HUDEP-2 (cell line): Measurements from ENCODE around the gene PA2G4.

Experiments
- DNase-seq, 76 experiments: peaks; one replicate each; lab custom pipeline; 2025; ENCODE audit not compliant: unreplicated experiment in 76 of 76; lab: John Stamatoyannopoulos, UW

The PA2G4 gene

DNA sequence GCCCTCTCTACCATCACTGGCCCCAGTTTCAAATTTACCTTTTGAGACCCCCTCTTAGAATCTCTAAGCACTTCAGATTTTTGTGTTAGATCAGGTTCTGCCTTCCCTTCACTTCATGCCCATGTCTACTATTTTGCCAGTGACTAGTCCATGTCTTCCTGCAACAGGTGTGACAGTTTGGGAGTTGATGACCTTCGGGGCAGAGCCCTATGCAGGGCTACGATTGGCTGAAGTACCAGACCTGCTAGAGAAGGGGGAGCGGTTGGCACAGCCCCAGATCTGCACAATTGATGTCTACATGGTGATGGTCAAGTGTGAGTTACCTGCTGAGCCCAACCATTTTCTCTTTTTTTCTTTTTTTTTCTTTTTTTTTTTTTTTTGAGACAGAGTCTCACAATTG is 5.8 kb upstream of the PA2G4 start:
- DNase-seq, result no peak

GRCh38 chr12:56099787-56100186 is 4.6 kb upstream of the PA2G4 start:
- DNase-seq, result no peak

GRCh38 chr12:56101045-56101444 is 3.3 kb upstream of the PA2G4 start:
- DNase-seq, result no peak

DNA sequence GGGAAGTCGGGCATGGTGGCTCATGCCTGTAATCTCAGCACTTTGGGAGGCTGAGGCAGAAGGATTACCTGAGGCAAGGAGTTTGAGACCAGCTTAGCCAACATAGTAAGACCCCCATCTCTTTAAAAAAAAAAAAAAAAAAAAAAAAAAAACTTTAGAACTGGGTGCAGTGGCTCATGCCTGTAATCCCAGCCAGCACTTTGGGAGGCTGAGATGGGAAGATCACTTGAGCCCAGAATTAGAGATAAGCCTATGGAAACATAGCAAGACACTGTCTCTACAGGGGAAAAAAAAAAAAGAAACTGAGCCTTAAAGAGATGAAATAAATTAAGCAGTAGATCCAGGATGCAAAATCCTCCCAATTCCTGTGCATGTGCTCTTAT is 1.7 kb upstream of the PA2G4 start:
- DNase-seq, result no peak

DNA sequence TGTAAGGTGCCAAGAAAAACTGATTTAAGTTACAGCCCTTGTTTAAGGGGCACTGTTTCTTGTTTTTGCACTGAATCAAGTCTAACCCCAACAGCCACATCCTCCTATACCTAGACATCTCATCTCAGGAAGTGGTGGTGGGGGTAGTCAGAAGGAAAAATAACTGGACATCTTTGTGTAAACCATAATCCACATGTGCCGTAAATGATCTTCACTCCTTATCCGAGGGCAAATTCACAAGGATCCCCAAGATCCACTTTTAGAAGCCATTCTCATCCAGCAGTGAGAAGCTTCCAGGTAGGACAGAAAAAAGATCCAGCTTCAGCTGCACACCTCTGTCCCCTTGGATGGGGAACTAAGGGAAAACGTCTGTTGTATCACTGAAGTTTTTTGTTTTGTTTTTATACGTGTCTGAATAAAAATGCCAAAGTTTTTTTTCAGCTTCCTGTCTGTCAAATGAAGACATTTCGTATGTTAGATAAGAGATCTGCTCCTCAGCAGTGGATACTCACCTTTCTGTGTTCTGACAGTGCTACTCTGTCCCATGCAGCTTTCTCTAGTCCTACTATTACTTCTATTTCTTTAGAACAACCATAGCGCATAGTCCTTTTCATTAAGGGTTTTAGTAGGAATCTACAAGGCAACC is 1.2 kb upstream of the PA2G4 start:
- DNase-seq, result no peak

DNA sequence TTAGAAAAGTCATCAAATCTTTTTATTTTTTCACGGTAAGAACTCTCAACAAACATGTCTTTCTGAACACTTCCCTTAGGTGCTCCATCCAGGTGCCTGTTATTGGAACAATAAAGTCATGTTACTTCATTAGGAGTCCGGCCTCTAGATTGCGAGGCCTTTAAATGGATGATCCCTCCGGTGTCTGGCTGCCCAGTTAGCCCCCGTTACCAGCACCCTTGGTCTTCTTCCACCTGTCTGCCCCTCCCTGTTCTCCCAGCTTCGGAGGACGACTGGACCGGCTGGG is 593 bp upstream of the PA2G4 start:
- DNase-seq, result peak in 1 of 76 experiments; percentile 55

DNA sequence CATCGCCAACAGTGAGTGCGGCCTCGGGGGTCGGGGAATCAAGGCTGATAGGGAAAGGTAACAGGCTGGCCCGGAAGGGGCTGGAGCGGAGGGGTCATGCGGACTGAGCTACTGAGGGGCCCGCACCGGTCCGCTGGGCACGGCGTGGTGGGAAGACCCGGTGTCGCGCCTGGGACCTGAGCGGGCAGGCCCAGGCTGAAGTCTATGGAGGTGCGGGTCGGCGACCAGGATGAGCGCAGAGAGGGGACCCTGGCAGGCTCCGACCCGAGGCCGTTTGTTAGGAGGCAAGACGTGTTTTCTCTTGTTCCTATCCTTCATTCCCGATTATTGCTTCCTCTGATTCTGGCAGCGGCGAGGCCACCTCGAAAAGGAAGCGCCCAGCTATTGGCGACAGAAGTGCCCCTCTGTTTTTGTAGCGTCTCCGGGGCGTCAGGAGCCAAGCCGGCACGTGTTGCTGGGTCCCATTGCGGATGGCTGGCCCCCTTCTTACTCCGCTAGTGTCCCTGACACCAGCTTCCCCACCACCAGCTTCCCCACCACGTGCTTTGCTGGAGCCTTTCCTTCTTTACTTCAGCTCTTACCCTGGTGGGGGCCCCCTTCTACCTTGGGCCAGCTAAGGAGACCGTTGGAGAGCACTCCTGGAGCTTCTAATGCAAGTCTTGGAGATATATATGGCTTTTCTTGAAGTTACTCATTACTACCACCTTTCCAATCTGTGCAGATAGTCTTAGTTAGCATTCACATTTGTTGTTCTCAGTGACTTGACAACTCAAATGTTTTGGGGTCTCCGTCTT is 653 bp downstream of the PA2G4 start:
- DNase-seq, result peak in 23 of 76 experiments; percentile 6 to 53 (median 21)

- no peak for DNase-seq
Observed at GRCh38 chr12:56105609-56105902, 1.2 kb downstream of the PA2G4 start.

- DNase-seq, result peak in 29 of 76 experiments; percentile 11 to 70 (median 30)
Observed at GRCh38 chr12:56107242-56107641, 2.9 kb downstream of the PA2G4 start.

- no peak for DNase-seq
Observed at GRCh38 chr12:56110571-56110970, 6.2 kb downstream of the PA2G4 start.

- no peak for DNase-seq
Observed at GRCh38 chr12:56114084-56114483, 9.7 kb downstream of the PA2G4 start.

DNA sequence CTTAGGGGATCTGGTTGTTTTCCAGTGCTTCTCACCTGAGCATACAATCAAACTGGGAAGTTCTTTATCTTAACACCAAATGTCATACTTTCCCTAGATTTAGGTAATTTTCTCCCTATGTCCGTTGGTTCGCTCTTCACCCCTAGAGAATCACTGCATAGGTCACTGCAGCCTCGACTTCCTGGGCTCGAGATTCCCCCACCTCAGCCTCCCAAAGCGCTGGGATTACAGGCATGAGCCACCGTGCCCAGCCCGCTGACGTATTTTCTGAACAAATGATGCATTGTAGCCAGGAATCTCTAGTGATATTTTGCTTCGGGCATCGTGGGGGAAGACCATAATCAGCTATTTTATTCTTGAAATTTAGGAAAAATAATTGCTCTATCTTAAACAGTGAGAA is 11.0 kb downstream of the PA2G4 start:
- no peak for DNase-seq

DNA sequence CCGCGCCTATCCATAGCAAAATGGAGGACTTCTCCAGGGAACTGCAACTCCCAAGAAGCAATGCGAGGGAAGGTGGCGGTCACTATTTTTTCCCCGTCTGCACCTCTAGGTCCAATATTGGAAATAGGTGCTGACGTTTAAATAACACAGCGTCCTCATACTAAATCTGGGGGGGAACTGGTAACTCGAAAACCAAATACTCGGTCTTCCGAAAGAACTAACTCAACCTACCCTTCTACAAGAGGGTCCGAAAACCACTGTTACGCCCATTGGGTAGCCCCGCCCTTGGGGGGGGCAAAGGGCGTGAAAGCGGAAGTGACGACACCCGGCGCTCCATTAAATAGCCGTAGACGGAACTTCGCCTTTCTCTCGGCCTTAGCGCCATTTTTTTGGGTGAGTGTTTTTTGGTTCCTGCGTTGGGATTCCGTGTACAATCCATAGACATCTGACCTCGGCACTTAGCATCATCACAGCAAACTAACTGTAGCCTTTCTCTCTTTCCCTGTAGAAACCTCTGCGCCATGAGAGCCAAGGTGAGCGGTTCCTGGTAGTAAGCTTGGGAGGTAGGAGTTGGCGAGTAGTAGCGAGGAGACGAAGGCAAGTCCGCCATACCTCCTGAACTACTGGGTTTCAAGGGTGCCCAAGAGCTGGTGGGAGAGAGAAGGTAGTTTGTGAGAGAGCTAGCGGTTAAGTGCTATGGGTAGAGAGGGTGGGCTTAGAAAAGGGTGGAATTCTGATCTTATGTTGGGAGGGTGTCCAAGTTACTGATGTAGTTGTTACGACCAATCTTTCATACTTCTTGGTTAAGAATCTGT is 12.1 kb downstream of the PA2G4 start, which contains the start of gene RPL41:
RPL41 (plus strand) TSS at position 367 of the 815 bp plus-strand sequence.
- DNase-seq, result peak in 74 of 76 experiments; percentile 21 to 92 (median 84)

GRCh38 chr12:56117082-56117706 is 12.8 kb downstream of the PA2G4 start:
- peak in 3 of 76 experiments; percentile 7 to 48 (median 18) for DNase-seq

DNA sequence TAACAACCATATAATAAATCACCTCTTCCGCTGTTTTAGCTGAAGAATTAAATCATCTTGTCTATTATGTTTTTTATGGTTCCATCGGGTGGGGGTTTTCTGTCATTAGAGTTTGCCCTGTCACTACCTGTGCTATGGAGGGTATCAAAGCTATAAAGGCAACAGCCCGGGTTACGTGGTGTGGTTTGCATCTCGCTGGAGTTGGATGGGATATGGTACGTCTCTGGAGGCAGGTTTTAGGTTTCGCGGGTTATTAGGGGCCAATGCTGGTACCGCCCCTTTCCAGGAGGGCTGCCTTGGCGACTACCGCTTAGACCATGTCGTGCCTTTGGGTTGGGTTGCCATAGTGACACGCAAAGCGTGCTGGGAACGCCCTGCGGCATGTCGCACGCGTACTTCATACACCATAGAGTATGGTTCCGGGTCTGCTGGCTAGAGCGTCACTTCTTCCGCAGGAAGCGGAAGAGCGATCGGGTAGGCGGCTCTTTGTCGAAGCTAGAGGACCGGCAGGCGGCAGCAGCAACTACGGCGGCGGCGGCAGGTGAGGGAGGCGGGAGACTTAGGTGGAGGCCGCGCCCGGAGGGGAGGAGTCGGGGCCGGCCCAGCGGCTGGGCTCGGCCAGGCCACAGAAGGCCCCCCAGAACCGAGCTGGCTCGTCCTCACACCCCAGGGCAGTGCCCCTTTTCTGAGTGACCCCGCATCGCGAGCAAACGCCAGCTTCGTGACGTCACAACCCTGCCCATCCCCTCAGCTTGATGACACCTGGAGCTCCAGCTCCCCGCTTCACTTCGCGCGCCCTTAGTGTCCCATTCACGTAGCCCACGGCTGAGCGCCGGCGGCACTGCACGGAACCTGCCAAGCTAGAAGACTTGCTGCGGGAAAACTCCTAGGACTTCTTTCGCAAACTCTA is 13.7 kb downstream of the PA2G4 start, which contains the start of gene ZC3H10:
ZC3H10 (plus strand) TSS at position 489 of the 910 bp plus-strand sequence. CDS start 2,297 bp downstream, outside the sequence.
- DNase-seq, result peak; percentile 33 to 99 (median 97)

GRCh38 chr12:56118688-56119357 is 14.5 kb downstream of the PA2G4 start:
- DNase-seq, result peak in 2 of 76 experiments; percentile 42 to 44

- peak in 72 of 76 experiments; percentile 8 to 83 (median 52) for DNase-seq
Observed at GRCh38 chr12:56119361-56119796, 15.0 kb downstream of the PA2G4 start.

- no peak for DNase-seq
Observed at GRCh38 chr12:56120158-56120846, 15.9 kb downstream of the PA2G4 start.
